IPS-20b (cell line): ENCODE results near the gene PRKG1.

Source experiments
- H3K27ac ChIP-seq: one replicate; pipeline ENCODE4 v1.5.1; 2013; ENCODE audit warnings: low read length
- H3K27me3 ChIP-seq: 2 replicates; pipeline ENCODE4 v1.6.1; 2013; ENCODE audit warnings: mild to moderate bottlenecking, low read length, inconsistent platforms; ENCODE audit not compliant: insufficient read depth
- H3K36me3 ChIP-seq: 2 replicates; pipeline ENCODE4 v1.6.1; 2013; ENCODE audit warnings: low read depth, mild to moderate bottlenecking, inconsistent platforms, low read length, moderate library complexity; ENCODE audit not compliant: insufficient read depth
- H3K4me1 ChIP-seq: 2 replicates; pipeline ENCODE4 v1.6.1; 2013; ENCODE audit warnings: mild to moderate bottlenecking, control low read depth, inconsistent platforms, low read length, moderate library complexity; ENCODE audit not compliant: insufficient read depth
- H3K4me3 ChIP-seq: 2 replicates; pipeline ENCODE4 v1.5.1; 2013; ENCODE audit warnings: mild to moderate bottlenecking, low read length, inconsistent platforms
- H3K9ac ChIP-seq: 2 replicates; pipeline ENCODE4 v1.6.1; 2013; ENCODE audit warnings: low read depth, mild to moderate bottlenecking, inconsistent platforms, low read length, moderate library complexity
- H3K9me3 ChIP-seq: 2 replicates; pipeline ENCODE4 v1.6.1; 2013; ENCODE audit warnings: mild to moderate bottlenecking, low read depth, low read length, inconsistent platforms; ENCODE audit not compliant: insufficient read depth

Gene PRKG1

DNA sequence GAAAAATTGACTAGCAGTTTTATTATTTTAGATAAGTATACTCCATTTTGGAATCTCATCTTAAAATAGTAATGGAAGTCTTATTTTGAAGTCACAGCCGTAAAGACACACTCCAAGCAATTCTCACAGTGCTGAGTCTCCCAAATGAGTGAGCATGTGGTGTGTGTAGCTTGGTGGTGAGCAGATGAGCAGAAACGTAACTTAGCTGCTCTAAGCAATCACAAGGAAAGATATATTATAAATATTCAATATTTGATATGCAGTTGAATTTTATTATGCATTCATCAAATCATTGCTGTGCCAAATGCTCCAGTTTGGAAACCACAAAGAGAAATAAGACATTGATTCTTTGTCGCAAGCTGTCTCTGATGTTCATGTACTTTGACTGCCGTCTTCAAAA, 563.9 kb downstream of the PRKG1 start:
- H3K4me1 ChIP-seq = no peaks in the 10 kb centered on the region
- no peaks in the 10 kb centered on the region for H3K9me3 ChIP-seq
- H3K4me3 ChIP-seq = no peak overlapping the region

DNA sequence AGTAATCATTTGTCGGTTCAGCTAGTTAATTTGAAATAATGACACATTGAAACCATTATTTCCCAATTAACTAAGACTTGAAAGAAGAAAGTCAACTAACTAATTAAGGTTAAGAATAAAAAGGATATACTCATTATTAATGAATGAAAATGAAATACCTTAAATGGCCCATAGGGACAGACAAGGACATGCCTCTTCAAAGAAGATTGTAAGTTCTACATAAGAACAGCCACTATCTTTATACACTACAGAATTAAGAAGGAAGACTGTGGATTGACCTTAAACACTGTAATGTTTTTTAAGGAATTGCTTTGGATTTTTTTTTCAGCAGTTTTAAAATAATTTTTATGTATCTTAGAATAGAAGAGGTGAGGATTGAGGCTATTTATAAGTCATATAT, 564.5 kb downstream of the PRKG1 start:
- Histone ChIP-seq H3K9me3 (no peaks in the 10 kb centered on the region), H3K27ac (no peak overlapping the region), H3K36me3 (no peaks in the 10 kb centered on the region), H3K27me3 (no peaks in the 10 kb centered on the region), H3K4me3 (no peak overlapping the region), H3K4me1 (no peaks in the 10 kb centered on the region), H3K9ac (no peak overlapping the region)

More for the DNA sequence above, 563.9 kb downstream of the PRKG1 start:
- Histone ChIP-seq H3K9ac (no peak overlapping the region), H3K27ac (no peak overlapping the region), H3K27me3 (no peaks in the 10 kb centered on the region), H3K36me3 (no peaks in the 10 kb centered on the region)

DNA sequence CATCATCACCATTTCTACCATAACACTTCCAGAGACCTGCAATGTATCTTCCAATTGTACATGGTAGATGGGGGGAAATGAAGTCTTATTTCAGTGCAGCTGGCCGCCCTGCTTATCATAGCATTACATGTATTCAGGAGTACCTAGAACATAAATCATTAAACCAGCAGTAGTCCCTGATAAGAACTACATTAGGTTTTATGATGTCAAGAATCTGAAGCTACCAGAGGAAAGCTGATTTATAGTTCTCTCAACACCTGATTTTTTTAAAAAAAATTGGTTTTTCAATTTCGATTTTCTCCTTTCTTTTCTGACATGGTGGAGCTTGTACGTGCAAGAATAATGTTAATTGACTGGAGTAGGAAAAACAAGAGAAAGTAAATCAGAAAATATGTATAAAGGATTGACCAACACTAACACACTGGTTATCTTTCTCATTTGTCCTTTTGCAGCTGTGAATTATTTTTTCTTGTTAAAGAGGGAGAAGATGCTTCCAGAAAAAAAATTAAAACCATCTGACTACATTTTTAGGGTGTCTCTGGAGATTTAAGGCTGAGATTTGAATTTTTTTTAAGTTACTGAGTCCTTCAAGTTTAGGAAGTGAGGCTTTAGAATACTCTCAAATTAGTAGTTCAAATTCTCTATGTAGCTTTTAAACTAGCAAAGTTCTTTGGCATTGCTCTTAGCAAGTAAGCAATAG, 566.0 kb downstream of the PRKG1 start:
- H3K9ac ChIP-seq = no peak overlapping the region
- H3K27ac ChIP-seq = no peak overlapping the region
- no peaks in the 10 kb centered on the region for H3K4me1 ChIP-seq
- H3K4me3 ChIP-seq = no peak overlapping the region
- H3K36me3 ChIP-seq = no peaks in the 10 kb centered on the region
- no peaks in the 10 kb centered on the region for H3K9me3 ChIP-seq
- H3K27me3 ChIP-seq = no peaks in the 10 kb centered on the region

DNA sequence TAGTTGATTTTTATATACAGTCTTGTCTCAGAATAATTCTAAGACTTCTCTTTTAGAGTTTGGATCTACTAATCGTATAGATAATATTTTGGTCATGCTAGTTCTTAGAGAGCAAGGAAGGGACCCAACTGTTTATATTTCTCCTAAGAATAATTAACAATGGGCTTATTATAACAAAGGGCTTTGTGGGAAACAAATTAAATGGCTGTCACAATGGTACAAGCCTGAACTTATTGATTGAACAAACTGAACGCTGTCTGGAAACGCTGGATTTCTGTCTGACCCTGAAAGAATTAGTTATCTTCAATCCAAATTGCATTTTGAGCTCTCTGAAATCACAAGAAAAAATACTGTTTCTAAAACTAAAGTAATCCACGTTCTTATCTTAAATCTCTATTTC, 568.3 kb downstream of the PRKG1 start:
- no peaks in the 10 kb centered on the region for H3K4me1 ChIP-seq
- no peaks in the 10 kb centered on the region for H3K27me3 ChIP-seq
- H3K9ac ChIP-seq = no peak overlapping the region

DNA sequence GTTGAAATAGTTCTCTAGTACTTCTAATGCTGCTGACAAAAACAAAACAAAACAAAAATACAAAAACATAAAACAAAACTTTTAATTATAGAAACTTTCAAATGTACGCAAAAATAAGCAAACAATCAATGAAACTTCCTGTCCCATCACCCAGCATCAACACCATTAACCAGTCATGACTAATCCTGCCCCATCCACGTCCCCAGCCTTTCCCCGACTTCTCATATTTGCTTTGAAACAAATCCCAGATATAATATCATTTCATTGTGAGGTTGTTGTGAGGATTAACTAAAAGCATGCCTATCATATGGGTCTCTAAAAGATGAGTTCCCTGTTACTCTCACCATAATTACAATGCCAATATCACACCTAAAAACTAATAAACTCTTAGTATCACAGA, 569.4 kb downstream of the PRKG1 start:
- no peaks in the 10 kb centered on the region for H3K4me1 ChIP-seq
- H3K4me3 ChIP-seq = no peak overlapping the region
- no peaks in the 10 kb centered on the region for H3K36me3 ChIP-seq
- H3K27ac ChIP-seq = no peak overlapping the region
- H3K27me3 ChIP-seq = no peaks in the 10 kb centered on the region
- H3K9me3 ChIP-seq = no peaks in the 10 kb centered on the region
- H3K9ac ChIP-seq = no peak overlapping the region

More for the DNA sequence above, 568.3 kb downstream of the PRKG1 start:
- Histone ChIP-seq H3K36me3 (no peaks in the 10 kb centered on the region), H3K4me3 (no peak overlapping the region), H3K9me3 (no peaks in the 10 kb centered on the region), H3K27ac (no peak overlapping the region)

DNA sequence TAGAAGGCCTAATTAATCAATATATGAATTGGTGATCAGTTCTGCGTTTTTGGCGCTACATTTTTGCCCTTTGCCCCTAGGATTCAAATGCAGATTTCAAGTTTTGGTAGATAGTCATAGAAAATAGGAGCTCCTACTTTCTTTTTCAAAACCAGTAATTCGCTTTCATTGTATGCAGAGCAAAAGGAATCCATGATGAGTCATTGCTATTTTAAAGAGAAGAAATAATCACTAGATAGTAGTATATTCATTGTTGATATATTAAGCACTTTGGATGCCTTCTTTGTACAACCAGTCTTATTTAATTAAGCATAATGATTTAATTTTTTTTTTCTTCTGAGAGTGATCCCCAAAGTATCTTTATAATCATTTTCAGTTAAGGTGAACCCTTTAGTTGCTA, 574.8 kb downstream of the PRKG1 start:
- Histone ChIP-seq H3K4me3 (no peak overlapping the region), H3K36me3 (no peaks in the 10 kb centered on the region), H3K9me3 (no peaks in the 10 kb centered on the region), H3K27me3 (no peaks in the 10 kb centered on the region), H3K9ac (no peak overlapping the region), H3K27ac (no peak overlapping the region), H3K4me1 (no peaks in the 10 kb centered on the region)

DNA sequence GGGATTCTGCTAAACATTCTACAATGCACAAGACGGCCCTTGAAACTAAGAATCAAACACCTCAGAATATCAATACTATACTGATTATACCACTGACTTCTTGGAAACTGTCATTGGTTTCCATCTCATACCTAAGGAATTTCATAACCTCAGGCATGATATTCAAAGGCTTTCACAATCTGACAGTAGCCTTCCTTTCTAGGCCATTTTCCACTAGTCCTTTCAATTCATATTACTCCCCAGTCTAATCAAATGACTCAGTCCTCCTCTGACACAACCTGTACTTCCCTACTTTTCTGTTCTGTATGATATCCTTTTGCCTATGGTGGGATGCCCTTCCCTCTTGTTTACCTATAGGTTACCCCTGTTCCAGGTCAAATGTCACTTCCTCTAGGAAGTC, 576.8 kb downstream of the PRKG1 start:
- H3K27me3 ChIP-seq = no peaks in the 10 kb centered on the region
- H3K27ac ChIP-seq = no peak overlapping the region
- H3K4me1 ChIP-seq = no peaks in the 10 kb centered on the region
- H3K9ac ChIP-seq = no peak overlapping the region
- H3K36me3 ChIP-seq = no peaks in the 10 kb centered on the region
- H3K4me3 ChIP-seq = no peak overlapping the region
- no peaks in the 10 kb centered on the region for H3K9me3 ChIP-seq

DNA sequence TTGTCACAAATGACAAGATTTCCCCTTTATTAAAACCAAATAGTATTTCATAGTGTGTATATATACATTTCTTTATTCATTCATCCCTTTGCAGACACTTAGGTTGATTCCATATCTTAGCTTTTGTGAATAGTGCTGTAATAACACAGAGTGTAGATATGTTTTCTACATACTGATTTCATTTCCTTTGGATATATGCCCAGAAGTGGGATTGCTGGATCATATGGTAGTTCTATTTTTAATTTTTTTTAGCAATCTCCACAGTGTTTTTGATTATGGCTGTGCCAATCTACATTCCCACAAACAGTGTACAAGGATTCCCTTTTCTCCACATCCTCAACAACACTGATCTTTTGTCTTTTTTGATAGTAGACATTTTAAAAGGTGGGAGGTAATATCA, 578.7 kb downstream of the PRKG1 start:
- Histone ChIP-seq H3K27ac (no peak overlapping the region), H3K9me3 (no peaks in the 10 kb centered on the region), H3K9ac (no peak overlapping the region), H3K27me3 (no peaks in the 10 kb centered on the region), H3K4me3 (no peak overlapping the region), H3K36me3 (no peaks in the 10 kb centered on the region), H3K4me1 (no peaks in the 10 kb centered on the region)

DNA sequence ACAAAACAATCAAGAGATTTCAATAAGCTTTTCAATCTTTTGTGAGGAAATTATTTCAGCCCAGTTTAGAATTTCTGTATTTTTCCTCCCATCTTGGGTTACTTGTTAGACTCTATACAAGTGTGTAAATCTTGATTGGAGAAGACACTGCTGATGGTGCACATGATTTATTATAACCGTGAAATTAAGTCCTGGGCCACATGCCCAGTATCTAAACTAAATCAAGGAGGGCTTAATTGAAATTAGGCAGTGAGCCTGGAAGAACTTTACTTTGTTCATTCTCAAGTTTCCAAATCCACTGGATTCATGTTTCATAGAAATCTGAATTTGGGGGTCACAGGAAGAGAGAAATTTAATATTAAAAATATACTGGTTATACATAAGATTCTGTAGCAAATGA, 580.6 kb downstream of the PRKG1 start:
- Histone ChIP-seq H3K36me3 (no peaks in the 10 kb centered on the region), H3K9me3 (no peaks in the 10 kb centered on the region), H3K9ac (no peak overlapping the region), H3K4me3 (no peak overlapping the region), H3K27ac (no peak overlapping the region), H3K4me1 (no peaks in the 10 kb centered on the region), H3K27me3 (no peaks in the 10 kb centered on the region)

DNA sequence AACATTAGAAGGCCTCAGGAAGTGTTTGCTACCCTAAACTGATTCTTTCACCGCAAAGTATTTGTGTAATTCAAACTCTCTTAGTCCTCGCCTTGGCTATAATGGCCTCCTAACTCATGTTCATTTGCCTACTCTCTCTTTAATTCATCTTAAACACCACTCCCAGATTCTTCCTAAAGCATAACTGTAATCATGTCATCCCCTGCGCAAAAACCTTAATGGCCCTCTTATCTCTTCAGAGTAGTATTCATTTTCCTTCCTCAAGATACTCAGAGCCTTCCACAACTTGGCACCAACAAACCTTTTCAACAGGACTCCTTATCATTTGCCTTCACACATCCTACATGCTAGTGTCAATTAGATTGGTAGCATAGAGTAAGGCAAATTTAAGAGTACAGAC, 582.2 kb downstream of the PRKG1 start:
- no peaks in the 10 kb centered on the region for H3K9me3 ChIP-seq
- no peaks in the 10 kb centered on the region for H3K4me1 ChIP-seq
- no peak overlapping the region for H3K27ac ChIP-seq
- H3K27me3 ChIP-seq = no peaks in the 10 kb centered on the region
- no peaks in the 10 kb centered on the region for H3K36me3 ChIP-seq
- H3K9ac ChIP-seq = no peak overlapping the region
- no peak overlapping the region for H3K4me3 ChIP-seq

DNA sequence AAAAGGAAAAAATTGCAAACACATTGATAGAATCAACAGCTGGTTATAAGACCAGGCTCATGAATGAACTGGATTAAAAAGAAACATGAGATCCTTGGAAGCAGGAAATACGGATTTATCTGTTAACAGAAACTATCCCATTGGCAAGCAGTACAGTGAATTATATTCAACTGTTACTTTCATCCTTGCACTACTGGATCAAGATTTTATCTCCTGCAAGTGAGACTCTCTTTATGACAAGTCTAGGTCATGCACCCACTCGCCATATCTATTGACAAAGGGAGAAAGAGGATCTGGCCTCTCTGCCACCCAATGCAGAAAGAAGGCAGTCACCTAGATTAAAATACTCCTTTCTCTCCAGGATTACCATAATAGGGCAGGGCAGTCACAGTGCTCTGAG, 583.7 kb downstream of the PRKG1 start:
- Histone ChIP-seq H3K9ac (no peak overlapping the region), H3K27me3 (no peaks in the 10 kb centered on the region), H3K4me1 (no peaks in the 10 kb centered on the region), H3K9me3 (no peaks in the 10 kb centered on the region), H3K27ac (no peak overlapping the region), H3K36me3 (no peaks in the 10 kb centered on the region), H3K4me3 (no peak overlapping the region)

DNA sequence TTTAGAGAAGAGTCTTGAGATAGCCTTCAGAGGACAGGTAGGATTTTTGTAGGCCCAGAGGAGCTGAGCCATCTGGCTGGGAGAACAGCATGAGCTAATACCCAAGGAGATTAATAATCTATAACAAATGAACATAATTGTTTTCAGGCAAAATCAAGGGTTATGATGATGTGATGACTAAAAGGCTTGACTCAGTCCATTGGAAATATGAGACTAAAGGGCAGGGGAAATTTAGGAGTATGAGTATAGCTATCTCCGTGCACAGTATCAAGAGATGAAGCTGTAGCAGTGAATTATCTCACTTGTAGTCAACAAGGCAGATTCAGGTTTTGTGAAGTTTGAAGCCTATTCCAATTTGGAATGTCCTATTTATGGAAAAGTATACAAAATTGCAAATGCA, 585.1 kb downstream of the PRKG1 start:
- Histone ChIP-seq H3K9me3 (no peaks in the 10 kb centered on the region), H3K27ac (no peak overlapping the region)

More for the DNA sequence above, 585.1 kb downstream of the PRKG1 start:
- Histone ChIP-seq H3K36me3 (no peaks in the 10 kb centered on the region), H3K4me3 (no peak overlapping the region), H3K27me3 (no peaks in the 10 kb centered on the region), H3K9ac (no peak overlapping the region), H3K4me1 (no peaks in the 10 kb centered on the region)
